Activated T-cell treated with anti-CD3 and anti-CD28 coated beads, Interleukin-2, amount 50 U/mL, for 4 hours (primary cell): Measurements from ENCODE around the gene SLC39A6. TPM values are rescaled to one million over a fixed set of nuclear protein-coding genes. Genes with fewer than 3 reads are reported as not detected.
"Not testable (repeated sequence)": the region's sequence is repeated elsewhere in the genome, so short reads cannot be mapped to it uniquely, and the experiment has no call there.

ENCODE experiments used
- ATAC-seq, 2 donors: fragments of 200-7000 bp; cut with Tn5 transposase; one replicate each; pipeline ENCODE4 v1.10.0; 2021
- DNase-seq: peaks from one replicate; pipeline ENCODE4 v3.0.0-alpha.2; 2020
- H3K27me3 Mint-ChIP-seq: one replicate; pipeline ENCODE4 v1.8.0; 2021; ENCODE audit warnings: low read depth, mixed read lengths
- H3K36me3 Mint-ChIP-seq: one replicate; pipeline ENCODE4 v1.8.0; 2022; ENCODE audit warnings: mixed read lengths; ENCODE audit not compliant: insufficient read depth
- H3K4me1 Mint-ChIP-seq: one replicate; pipeline ENCODE4 v1.8.0; 2021; ENCODE audit warnings: low read depth, mixed read lengths
- H3K4me3 Mint-ChIP-seq: one replicate; pipeline ENCODE4 v1.8.0; 2021; ENCODE audit warnings: mild to moderate bottlenecking, moderate library complexity, mixed read lengths
- H3K9me3 Mint-ChIP-seq: one replicate; pipeline ENCODE4 v1.8.0; 2021; ENCODE audit warnings: mixed read lengths
- total RNA-seq, 3 donors: library from RNA; stranded (reverse); gene quantifications; one replicate each; pipeline ENCODE4 v1.2.1, GENCODE V29; 2021

The SLC39A6 gene, protein sequence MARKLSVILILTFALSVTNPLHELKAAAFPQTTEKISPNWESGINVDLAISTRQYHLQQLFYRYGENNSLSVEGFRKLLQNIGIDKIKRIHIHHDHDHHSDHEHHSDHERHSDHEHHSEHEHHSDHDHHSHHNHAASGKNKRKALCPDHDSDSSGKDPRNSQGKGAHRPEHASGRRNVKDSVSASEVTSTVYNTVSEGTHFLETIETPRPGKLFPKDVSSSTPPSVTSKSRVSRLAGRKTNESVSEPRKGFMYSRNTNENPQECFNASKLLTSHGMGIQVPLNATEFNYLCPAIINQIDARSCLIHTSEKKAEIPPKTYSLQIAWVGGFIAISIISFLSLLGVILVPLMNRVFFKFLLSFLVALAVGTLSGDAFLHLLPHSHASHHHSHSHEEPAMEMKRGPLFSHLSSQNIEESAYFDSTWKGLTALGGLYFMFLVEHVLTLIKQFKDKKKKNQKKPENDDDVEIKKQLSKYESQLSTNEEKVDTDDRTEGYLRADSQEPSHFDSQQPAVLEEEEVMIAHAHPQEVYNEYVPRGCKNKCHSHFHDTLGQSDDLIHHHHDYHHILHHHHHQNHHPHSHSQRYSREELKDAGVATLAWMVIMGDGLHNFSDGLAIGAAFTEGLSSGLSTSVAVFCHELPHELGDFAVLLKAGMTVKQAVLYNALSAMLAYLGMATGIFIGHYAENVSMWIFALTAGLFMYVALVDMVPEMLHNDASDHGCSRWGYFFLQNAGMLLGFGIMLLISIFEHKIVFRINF
- total RNA-seq, result 10 to 100 TPM; 39.4 to 44.5 (median 40.1) TPM

GRCh38 chr18:36129300-36130038 lies at the start of gene SLC39A6, which contains the start of gene ELP2:
TSS of gene SLC39A6 (minus strand) at chr18:36129340. CDS start at chr18:36127007, 2,333 bp downstream.
TSS of gene ELP2 (plus strand) at chr18:36129899. CDS start at chr18:36129934, 35 bp downstream.
- no peaks in the 10 kb centered on the region for H3K9me3 Mint-ChIP-seq
- no peaks in the 10 kb centered on the region for H3K27me3 Mint-ChIP-seq
- H3K36me3 Mint-ChIP-seq, result peaks cover 24% of the 10 kb centered on the region
- ATAC-seq (peak; percentile 93 to 95), DNase-seq (peak; percentile 95)
- peaks cover 56% of the 10 kb centered on the region for H3K4me1 Mint-ChIP-seq
- peak within 1 kb of the TSS; percentile 95 for H3K4me3 Mint-ChIP-seq

- ATAC-seq, result no peak
- Mint-ChIP-seq H3K4me3 (no peak overlapping the region), H3K9me3 (no peaks in the 10 kb centered on the region), H3K4me1 (peaks cover 7% of the 10 kb centered on the region), H3K27me3 (no peaks in the 10 kb centered on the region), H3K36me3 (peaks cover 24% of the 10 kb centered on the region)
- no peak for DNase-seq
Observed at GRCh38 chr18:36177913-36178312, 48.8 kb upstream of the SLC39A6 start.

- Mint-ChIP-seq H3K9me3 (no peaks in the 10 kb centered on the region), H3K4me1 (peaks cover 7% of the 10 kb centered on the region), H3K36me3 (peaks cover 27% of the 10 kb centered on the region), H3K4me3 (no peak overlapping the region), H3K27me3 (no peaks in the 10 kb centered on the region)
- no peak for DNase-seq
- no peak for ATAC-seq
Observed at GRCh38 chr18:36176711-36177110, 47.6 kb upstream of the SLC39A6 start.

DNA sequence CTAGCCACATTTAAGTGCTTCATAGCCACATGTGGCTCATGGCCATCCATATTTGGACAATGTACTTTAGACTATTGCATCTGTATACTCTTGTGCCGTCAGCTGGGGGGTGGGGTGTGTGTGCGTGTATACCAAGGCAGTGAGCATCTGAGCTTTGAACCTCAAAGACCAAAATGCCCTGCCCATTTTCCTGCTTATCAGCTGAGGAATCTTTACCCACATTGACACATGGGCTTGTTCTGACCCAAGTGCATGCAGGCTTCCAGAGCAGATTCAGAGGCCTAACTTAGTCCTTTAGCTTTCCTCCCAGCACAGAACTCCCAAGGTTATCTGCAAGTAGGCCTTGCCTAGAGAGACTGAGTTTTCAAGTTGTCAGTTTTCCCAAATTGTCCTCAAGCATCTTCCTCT lies 47.0 kb upstream of the SLC39A6 start:
- DNase-seq (no peak), ATAC-seq (no peak)
- Mint-ChIP-seq H3K9me3 (no peaks in the 10 kb centered on the region), H3K27me3 (no peaks in the 10 kb centered on the region), H3K4me3 (no peak overlapping the region), H3K36me3 (peaks cover 30% of the 10 kb centered on the region), H3K4me1 (peaks cover 7% of the 10 kb centered on the region)

GRCh38 chr18:36175481-36175880 lies 46.3 kb upstream of the SLC39A6 start:
- Mint-ChIP-seq H3K4me3 (no peak overlapping the region), H3K27me3 (no peaks in the 10 kb centered on the region), H3K36me3 (peaks cover 36% of the 10 kb centered on the region), H3K9me3 (no peaks in the 10 kb centered on the region), H3K4me1 (peaks cover 7% of the 10 kb centered on the region)
- DNase-seq (no peak), ATAC-seq (no peak)

DNA sequence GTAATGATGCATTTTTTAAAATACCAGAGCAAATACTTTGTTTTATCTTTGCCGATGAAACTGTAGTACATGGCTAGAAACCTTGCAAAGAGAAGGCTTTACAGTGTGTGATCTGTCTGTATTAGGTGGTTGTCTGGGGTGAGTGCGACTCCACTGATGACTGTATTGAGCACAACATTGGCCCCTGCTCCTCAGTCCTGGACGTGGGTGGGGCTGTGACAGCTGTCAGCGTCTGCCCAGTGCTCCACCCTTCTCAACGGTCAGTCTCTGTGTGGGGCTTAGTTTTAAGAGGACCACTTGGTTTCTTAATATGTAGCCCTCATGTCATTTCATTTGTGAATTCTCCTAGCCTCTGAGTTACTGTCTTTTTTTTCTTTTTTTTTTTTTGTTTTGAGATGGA lies 40.8 kb upstream of the SLC39A6 start:
- Mint-ChIP-seq H3K9me3 (no peaks in the 10 kb centered on the region), H3K27me3 (no peaks in the 10 kb centered on the region), H3K36me3 (peaks cover 41% of the 10 kb centered on the region), H3K4me3 (no peak overlapping the region), H3K4me1 (no peaks in the 10 kb centered on the region)
- no peak for DNase-seq
- ATAC-seq, result no peak

GRCh38 chr18:36168296-36168695 lies 39.2 kb upstream of the SLC39A6 start:
- peaks cover 38% of the 10 kb centered on the region for H3K36me3 Mint-ChIP-seq
- not testable (repeated sequence) for H3K9me3 Mint-ChIP-seq, H3K4me3 Mint-ChIP-seq, H3K4me1 Mint-ChIP-seq, ATAC-seq, H3K27me3 Mint-ChIP-seq, DNase-seq

DNA sequence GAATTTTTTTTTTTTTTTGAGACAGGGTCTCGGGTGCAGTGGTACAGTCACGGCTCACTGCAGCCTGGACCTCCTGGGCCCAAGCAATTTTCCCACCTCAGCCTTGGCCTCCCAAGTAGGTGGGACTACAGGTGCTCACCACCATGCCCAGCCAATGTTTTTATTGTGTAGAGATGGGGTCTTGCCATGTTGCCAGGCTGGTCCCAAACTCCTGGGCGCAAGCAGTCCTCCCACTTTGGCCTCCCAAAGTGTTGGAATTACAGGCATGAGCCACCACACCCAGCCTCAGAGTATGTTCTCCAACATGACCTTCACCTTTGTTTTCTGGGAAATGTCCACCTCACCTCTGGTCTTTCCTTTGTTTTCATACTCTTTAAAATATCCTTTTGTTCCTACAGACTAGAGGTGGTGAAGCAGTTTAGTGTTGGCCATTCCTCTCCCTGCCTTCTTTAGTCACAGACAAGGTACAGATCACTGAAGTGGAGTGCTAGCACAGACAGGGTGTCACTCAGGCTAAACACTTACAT lies 38.6 kb upstream of the SLC39A6 start:
- Mint-ChIP-seq H3K27me3 (no peaks in the 10 kb centered on the region), H3K9me3 (no peaks in the 10 kb centered on the region), H3K4me1 (peaks cover 2% of the 10 kb centered on the region), H3K4me3 (no peak overlapping the region), H3K36me3 (peaks cover 41% of the 10 kb centered on the region)
- no peak for ATAC-seq
- no peak for DNase-seq

GRCh38 chr18:36162981-36163380 lies 33.8 kb upstream of the SLC39A6 start:
- Mint-ChIP-seq H3K27me3 (no peaks in the 10 kb centered on the region), H3K9me3 (no peaks in the 10 kb centered on the region), H3K4me3 (no peak overlapping the region), H3K36me3 (peaks cover 39% of the 10 kb centered on the region), H3K4me1 (peaks cover 17% of the 10 kb centered on the region)
- ATAC-seq (no peak), DNase-seq (no peak)

DNA sequence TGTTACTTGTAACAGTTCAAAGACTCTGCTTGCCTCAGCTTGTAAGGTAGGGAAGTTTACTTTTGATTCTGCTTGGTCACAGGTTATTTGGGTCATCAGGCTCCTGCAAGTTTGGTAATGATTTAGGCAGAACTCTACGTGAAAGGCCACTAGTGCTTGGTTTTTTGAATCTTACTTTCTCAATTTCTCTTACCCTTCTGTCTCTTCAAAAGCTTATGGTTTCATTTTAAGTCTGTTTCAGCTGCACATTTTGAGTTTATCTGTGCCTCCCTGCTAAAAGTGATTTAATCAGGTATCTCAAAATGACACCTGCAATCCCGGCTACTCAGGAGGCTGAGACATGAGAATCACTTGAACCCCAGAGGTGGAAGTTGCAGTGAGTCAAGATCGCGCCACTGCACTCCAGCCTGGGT lies 31.8 kb upstream of the SLC39A6 start:
- H3K4me3 Mint-ChIP-seq, result no peak overlapping the region
- DNase-seq, result no peak
- ATAC-seq, result no peak
- H3K4me1 Mint-ChIP-seq, result peaks cover 26% of the 10 kb centered on the region
- no peaks in the 10 kb centered on the region for H3K9me3 Mint-ChIP-seq
- H3K36me3 Mint-ChIP-seq, result peaks cover 42% of the 10 kb centered on the region
- no peaks in the 10 kb centered on the region for H3K27me3 Mint-ChIP-seq

- ATAC-seq (no peak), DNase-seq (no peak)
- Mint-ChIP-seq H3K36me3 (peaks cover 44% of the 10 kb centered on the region), H3K4me1 (peaks cover 24% of the 10 kb centered on the region), H3K4me3 (no peak overlapping the region), H3K9me3 (no peaks in the 10 kb centered on the region), H3K27me3 (no peaks in the 10 kb centered on the region)
Observed at GRCh38 chr18:36158266-36158867, 29.2 kb upstream of the SLC39A6 start.

- peaks cover 26% of the 10 kb centered on the region for H3K4me1 Mint-ChIP-seq
- no peaks in the 10 kb centered on the region for H3K9me3 Mint-ChIP-seq
- H3K27me3 Mint-ChIP-seq, result no peaks in the 10 kb centered on the region
- peaks cover 50% of the 10 kb centered on the region for H3K36me3 Mint-ChIP-seq
- ATAC-seq (no peak), DNase-seq (no peak)
- H3K4me3 Mint-ChIP-seq, result no peak overlapping the region
Observed at GRCh38 chr18:36157441-36157840, 28.3 kb upstream of the SLC39A6 start.

- no peaks in the 10 kb centered on the region for H3K9me3 Mint-ChIP-seq
- DNase-seq (no peak), ATAC-seq (no peak)
- peaks cover 25% of the 10 kb centered on the region for H3K4me1 Mint-ChIP-seq
- peaks cover 47% of the 10 kb centered on the region for H3K36me3 Mint-ChIP-seq
- H3K27me3 Mint-ChIP-seq, result no peaks in the 10 kb centered on the region
- no peak overlapping the region for H3K4me3 Mint-ChIP-seq
Observed at GRCh38 chr18:36155851-36156757, 27.0 kb upstream of the SLC39A6 start.
